Effector memory CD8-positive, alpha-beta T cell (primary cell): ENCODE measurements around the gene TALDO1.
"Not testable (repeated sequence)": the region's sequence is repeated elsewhere in the genome, so short reads cannot be mapped to it uniquely, and the experiment has no call there.

Experiments used
- ATAC-seq: fragments of 150-1000 bp; cut with Tn5 transposase; replicated peaks from 2 replicates; pipeline ENCODE4 v1.10.0; 2021; ENCODE audit warnings: mild to moderate bottlenecking, moderate library complexity
- DNase-seq, 3 experiments: peaks; one replicate each; pipeline ENCODE4 v3.0.0; 2021
- H3K27ac Mint-ChIP-seq, 2 donors: one replicate each; pipeline ENCODE4 v1.8.0; 2022; ENCODE audit warnings: mild to moderate bottlenecking in 2 of 2, mixed read lengths in 2 of 2, moderate library complexity in 2 of 2
- H3K27me3 Mint-ChIP-seq, 2 donors: one replicate each; pipeline ENCODE4 v1.8.0; 2022; ENCODE audit warnings: mixed read lengths in 2 of 2
- H3K36me3 Mint-ChIP-seq: one replicate; pipeline ENCODE4 v1.8.0; 2022; ENCODE audit warnings: mild to moderate bottlenecking, moderate library complexity, mixed read lengths; ENCODE audit not compliant: insufficient read depth
- H3K4me1 Mint-ChIP-seq, 2 donors: one replicate each; pipeline ENCODE4 v1.8.0; 2022; ENCODE audit warnings: low read depth in 2 of 2, mixed read lengths in 2 of 2
- H3K4me3 Mint-ChIP-seq, 2 donors: one replicate each; pipeline ENCODE4 v1.8.0; 2022; ENCODE audit warnings: mild to moderate bottlenecking in 2 of 2, mixed read lengths in 2 of 2, moderate library complexity in 2 of 2
- H3K9me3 Mint-ChIP-seq, 2 donors: one replicate each; pipeline ENCODE4 v1.8.0; 2022; ENCODE audit warnings: mixed read lengths in 2 of 2

The TALDO1 gene

GRCh38 chr11:734541-734940, 12.7 kb upstream of the TALDO1 start:
- DNase-seq, ATAC-seq, H3K36me3 Mint-ChIP-seq, H3K27ac Mint-ChIP-seq, H3K9me3 Mint-ChIP-seq, H3K4me1 Mint-ChIP-seq, H3K4me3 Mint-ChIP-seq: not testable (repeated sequence)
- H3K27me3 Mint-ChIP-seq: peaks cover 0 to 11% of the 10 kb centered on the region in 2 donors

- no peak overlapping the region for H3K27ac Mint-ChIP-seq
- H3K36me3 Mint-ChIP-seq: no peaks in the 10 kb centered on the region
- no peak for ATAC-seq
- H3K4me1 Mint-ChIP-seq: peaks cover 5 to 6% of the 10 kb centered on the region in 2 donors
- H3K27me3 Mint-ChIP-seq: peaks cover 0 to 14% of the 10 kb centered on the region in 2 donors
- no peaks in the 10 kb centered on the region for H3K9me3 Mint-ChIP-seq
- no peak for DNase-seq
- H3K4me3 Mint-ChIP-seq: peak overlapping the region in 1 of 2 donors; percentile 31
Measured at GRCh38 chr11:737366-737765, 9.9 kb upstream of the TALDO1 start.

GRCh38 chr11:737899-738298, 9.4 kb upstream of the TALDO1 start:
- Mint-ChIP-seq H3K4me3 (peak overlapping the region in 1 of 2 donors; percentile 31), H3K27me3 (peaks cover 0 to 14% of the 10 kb centered on the region in 2 donors)
- not testable (repeated sequence) for ATAC-seq, H3K27ac Mint-ChIP-seq, H3K9me3 Mint-ChIP-seq, H3K4me1 Mint-ChIP-seq, H3K36me3 Mint-ChIP-seq, DNase-seq

- ATAC-seq (no peak), DNase-seq (no peak)
- Mint-ChIP-seq H3K9me3 (no peaks in the 10 kb centered on the region), H3K36me3 (peaks cover 4% of the 10 kb centered on the region), H3K4me3 (no peak overlapping the region), H3K27ac (no peak overlapping the region), H3K4me1 (peaks cover 5 to 9% of the 10 kb centered on the region in 2 donors), H3K27me3 (peaks cover 0 to 14% of the 10 kb centered on the region in 2 donors)
Measured at GRCh38 chr11:742156-742546, 5.1 kb upstream of the TALDO1 start.

DNA sequence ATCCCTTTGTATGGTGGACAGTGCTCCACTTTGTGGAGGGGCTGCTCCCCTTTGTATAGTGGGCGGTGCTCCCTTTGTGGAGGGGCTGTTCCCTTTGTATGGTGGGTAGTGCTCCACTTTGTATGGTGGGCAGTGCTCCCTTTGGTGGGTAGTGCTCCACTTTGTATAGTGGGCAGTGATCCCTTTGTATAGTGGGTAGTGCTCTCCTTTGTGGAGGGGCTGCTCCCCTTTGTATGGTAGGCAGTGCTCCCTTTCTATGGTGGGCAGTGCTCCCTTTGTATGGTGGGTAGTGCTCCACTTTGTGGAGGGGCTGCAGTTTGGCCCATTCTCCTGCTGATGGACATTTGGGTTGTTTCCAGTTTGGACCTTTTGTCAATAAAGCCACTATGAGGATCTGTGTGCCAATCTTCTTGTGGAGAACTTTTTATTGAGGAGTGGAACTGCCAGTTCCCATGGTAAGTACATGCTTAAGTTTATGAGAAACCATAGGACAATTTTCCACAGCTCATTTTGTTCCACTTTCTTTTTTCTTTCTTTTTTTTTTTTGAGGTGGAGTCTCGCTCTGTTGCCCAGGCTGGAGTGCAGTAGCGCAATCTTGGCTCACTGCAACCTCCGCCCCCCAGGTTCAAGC, 4.6 kb upstream of the TALDO1 start:
- ATAC-seq (no peak), DNase-seq (no peak)
- H3K36me3 Mint-ChIP-seq: peaks cover 4% of the 10 kb centered on the region
- no peak overlapping the region for H3K4me3 Mint-ChIP-seq
- H3K27me3 Mint-ChIP-seq: peaks cover 0 to 14% of the 10 kb centered on the region in 2 donors
- H3K4me1 Mint-ChIP-seq: peaks cover 2 to 6% of the 10 kb centered on the region in 2 donors
- H3K27ac Mint-ChIP-seq: no peak overlapping the region
- no peaks in the 10 kb centered on the region for H3K9me3 Mint-ChIP-seq

DNA sequence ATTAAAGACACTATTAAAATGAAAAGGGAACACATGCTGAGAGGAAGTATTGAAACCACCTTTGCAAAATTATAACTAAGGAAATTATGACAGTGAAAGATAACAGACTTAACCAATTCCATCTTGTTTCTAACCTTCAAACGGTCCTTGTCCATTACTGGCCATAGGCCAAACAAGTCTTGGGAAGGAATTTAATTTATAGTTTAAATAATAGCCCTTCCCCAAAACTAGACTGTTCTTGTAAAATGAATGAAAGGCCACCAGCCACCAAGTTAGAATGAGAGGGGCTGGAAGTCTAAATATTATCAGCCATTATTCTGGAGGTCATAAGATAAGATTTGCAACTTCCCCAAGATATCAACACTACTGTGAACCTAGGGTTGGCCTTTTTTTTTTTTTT, 1.8 kb upstream of the TALDO1 start:
- DNase-seq: no peak
- Mint-ChIP-seq H3K36me3 (peaks cover 4% of the 10 kb centered on the region), H3K4me1 (peaks cover 3 to 12% of the 10 kb centered on the region in 2 donors), H3K9me3 (no peaks in the 10 kb centered on the region), H3K27me3 (no peaks in the 10 kb centered on the region), H3K27ac (no peak overlapping the region), H3K4me3 (no peak overlapping the region)
- no peak for ATAC-seq

DNA sequence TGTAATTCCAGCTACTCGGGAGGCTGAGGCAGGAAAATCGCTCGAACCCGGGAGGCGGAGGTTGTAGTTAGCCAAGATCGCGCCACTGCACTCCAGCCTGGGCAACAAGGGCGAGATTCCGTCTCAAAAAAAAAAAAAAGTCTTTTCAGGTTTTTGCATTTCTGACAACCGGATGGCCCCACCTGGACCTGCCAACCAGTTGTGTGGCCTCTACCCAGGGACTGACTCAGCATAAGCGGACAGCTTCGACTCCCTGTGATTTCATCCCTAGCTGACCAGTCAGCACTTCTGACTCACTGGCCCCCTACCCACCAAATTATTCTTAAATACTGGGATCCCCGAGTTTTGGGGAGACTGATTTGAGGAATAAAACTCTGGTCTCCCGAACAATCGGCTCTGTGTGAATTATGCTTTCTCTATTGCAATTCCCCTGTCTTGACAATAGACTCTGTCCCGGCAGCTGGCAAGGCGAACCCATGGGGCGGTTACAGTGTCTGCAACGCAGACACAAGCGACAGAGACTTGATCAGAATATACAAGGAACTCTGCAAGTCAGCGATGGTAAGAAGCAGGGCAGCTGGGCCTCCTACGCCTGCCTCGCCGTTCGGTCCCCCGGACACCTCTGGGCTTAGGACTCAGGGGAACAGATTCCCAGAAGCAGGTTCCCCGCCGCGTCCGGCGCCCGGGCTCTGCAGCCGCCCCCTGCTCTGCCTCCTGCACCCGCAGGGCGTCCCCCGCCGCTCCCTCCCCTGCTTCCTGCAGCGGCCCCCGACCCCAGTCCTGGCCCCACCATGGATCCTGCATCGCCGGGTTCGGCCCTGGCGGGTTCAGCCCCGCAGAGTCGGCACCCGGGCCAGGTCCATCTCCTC, 741 bp upstream of the TALDO1 start:
- peak overlapping the region; percentile 79 to 81 for H3K4me3 Mint-ChIP-seq
- peak overlapping the region; percentile 35 to 72 for H3K27ac Mint-ChIP-seq
- no peaks in the 10 kb centered on the region for H3K27me3 Mint-ChIP-seq
- H3K9me3 Mint-ChIP-seq: no peaks in the 10 kb centered on the region
- peaks cover 4% of the 10 kb centered on the region for H3K36me3 Mint-ChIP-seq
- ATAC-seq (peak; percentile 43), DNase-seq (no peak)
- H3K4me1 Mint-ChIP-seq: peaks cover 3 to 13% of the 10 kb centered on the region in 2 donors

DNA sequence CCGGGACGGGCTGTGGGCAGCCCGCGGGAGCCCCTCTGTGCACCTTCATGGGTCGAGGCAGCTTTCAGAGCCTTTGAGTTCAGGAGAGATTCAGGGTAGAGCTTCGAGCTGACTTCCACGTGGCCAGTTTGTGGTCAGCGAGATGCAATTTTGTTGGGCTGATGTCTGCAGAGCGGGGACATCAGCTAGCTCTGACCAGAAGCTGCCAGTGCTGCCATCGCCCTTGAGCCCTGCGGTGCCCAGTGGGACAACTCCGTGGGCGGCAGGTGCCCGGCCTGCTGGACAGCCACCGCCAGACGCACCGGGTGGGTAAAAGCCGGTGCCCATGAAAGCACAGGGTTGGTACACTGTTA, 719 bp downstream of the TALDO1 start:
- no peak for DNase-seq
- Mint-ChIP-seq H3K36me3 (peaks cover 4% of the 10 kb centered on the region), H3K9me3 (no peaks in the 10 kb centered on the region), H3K27ac (peak overlapping the region; percentile 25 to 83), H3K27me3 (no peaks in the 10 kb centered on the region), H3K4me3 (peak overlapping the region; percentile 79 to 81), H3K4me1 (peaks cover 3 to 13% of the 10 kb centered on the region in 2 donors)
- ATAC-seq: peak; percentile 3

GRCh38 chr11:749731-750130, 2.5 kb downstream of the TALDO1 start:
- no peak overlapping the region for H3K4me3 Mint-ChIP-seq
- peaks cover 4% of the 10 kb centered on the region for H3K36me3 Mint-ChIP-seq
- no peaks in the 10 kb centered on the region for H3K9me3 Mint-ChIP-seq
- H3K27me3 Mint-ChIP-seq: no peaks in the 10 kb centered on the region
- peaks cover 3 to 13% of the 10 kb centered on the region in 2 donors for H3K4me1 Mint-ChIP-seq
- H3K27ac Mint-ChIP-seq: peak overlapping the region in 1 of 2 donors; percentile 12
- DNase-seq (no peak), ATAC-seq (no peak)

GRCh38 chr11:760236-760635, 13.0 kb downstream of the TALDO1 start:
- DNase-seq: no peak
- no peaks in the 10 kb centered on the region for H3K9me3 Mint-ChIP-seq
- no peak overlapping the region for H3K4me3 Mint-ChIP-seq
- H3K27me3 Mint-ChIP-seq: no peaks in the 10 kb centered on the region
- ATAC-seq: no peak
- H3K27ac Mint-ChIP-seq: no peak overlapping the region
- H3K36me3 Mint-ChIP-seq: peaks cover 61% of the 10 kb centered on the region
- peaks cover 2 to 3% of the 10 kb centered on the region in 2 donors for H3K4me1 Mint-ChIP-seq

DNA sequence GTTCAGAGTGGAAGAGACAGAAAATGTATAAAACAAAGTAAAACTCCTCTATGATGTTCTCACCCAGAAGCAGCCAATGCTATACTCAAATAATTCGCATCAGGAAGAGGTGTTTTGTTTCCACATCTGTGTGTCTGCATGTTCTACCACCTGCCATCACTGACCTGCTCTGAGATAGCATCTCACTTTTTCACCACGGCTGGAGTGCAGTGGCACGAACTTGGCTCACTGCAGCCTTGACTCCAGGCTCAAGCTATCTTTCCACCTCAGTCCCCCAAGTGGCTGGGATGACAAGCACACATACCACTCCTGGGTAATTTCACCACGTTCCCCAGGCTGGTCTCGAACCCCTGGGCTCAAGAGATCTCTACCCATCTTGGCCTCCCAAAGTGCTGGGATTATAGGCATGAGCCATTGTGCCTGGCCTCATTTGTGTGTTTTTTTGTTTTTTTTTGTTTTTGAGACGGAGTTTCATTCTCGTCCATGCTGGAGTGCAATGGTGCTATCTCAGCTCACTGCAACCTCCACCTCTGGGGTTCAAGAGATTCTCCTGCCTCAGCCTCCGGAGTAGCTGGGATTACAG, 14.4 kb downstream of the TALDO1 start:
- H3K36me3 Mint-ChIP-seq: peaks cover 54% of the 10 kb centered on the region
- DNase-seq (no peak), ATAC-seq (no peak)
- no peak overlapping the region for H3K27ac Mint-ChIP-seq
- H3K4me3 Mint-ChIP-seq: no peak overlapping the region
- H3K27me3 Mint-ChIP-seq: no peaks in the 10 kb centered on the region
- no peaks in the 10 kb centered on the region for H3K9me3 Mint-ChIP-seq
- peaks cover 0 to 2% of the 10 kb centered on the region in 2 donors for H3K4me1 Mint-ChIP-seq

DNA sequence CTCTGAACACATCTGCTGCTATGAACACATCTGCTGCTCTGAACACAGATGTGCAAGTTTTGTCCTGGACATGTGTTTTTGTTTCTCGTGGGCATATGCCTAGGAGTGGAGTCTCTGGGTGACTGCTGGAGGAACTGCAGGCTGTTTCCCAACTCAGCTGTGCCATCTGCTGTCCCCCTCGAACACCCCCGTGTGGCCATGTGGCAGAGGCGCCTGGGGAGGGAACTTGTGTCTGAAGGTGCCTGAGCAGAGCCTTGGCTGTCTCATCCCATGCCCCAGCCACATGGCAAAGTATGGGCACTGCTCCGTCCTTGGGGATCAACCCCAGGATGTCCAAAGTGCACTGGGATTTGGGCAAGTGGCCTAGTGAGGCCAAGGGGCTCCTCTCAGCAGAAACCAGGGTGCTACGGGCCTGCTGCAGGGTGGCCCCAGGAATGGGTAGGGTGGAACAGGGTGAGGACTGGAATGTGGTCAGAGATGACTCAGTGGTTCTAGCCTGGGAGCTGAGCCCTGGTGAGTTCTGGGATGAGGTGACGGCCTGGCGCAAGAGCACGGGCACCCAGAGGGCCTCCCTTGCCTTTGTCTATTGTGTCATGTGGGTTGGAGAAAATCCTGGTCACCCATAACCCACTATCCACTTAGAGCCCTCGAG, 15.3 kb downstream of the TALDO1 start:
- DNase-seq (no peak), ATAC-seq (no peak)
- Mint-ChIP-seq H3K4me1 (peaks cover 0 to 2% of the 10 kb centered on the region in 2 donors), H3K4me3 (no peak overlapping the region), H3K27ac (no peak overlapping the region), H3K27me3 (no peaks in the 10 kb centered on the region), H3K9me3 (no peaks in the 10 kb centered on the region), H3K36me3 (peaks cover 51% of the 10 kb centered on the region)

- peaks cover 45% of the 10 kb centered on the region for H3K36me3 Mint-ChIP-seq
- H3K27ac Mint-ChIP-seq: no peak overlapping the region
- no peak overlapping the region for H3K4me3 Mint-ChIP-seq
- no peaks in the 10 kb centered on the region for H3K9me3 Mint-ChIP-seq
- peaks cover 0 to 2% of the 10 kb centered on the region in 2 donors for H3K4me1 Mint-ChIP-seq
- no peaks in the 10 kb centered on the region for H3K27me3 Mint-ChIP-seq
- DNase-seq: no peak
- ATAC-seq: no peak
Measured at GRCh38 chr11:763073-763463, 15.8 kb downstream of the TALDO1 start.
